Muscle layer of duodenum (tissue), 2 donors: Measurements from ENCODE around the gene GBF1.
A peak's percentile ranks its signal among the peaks of the same experiment; 100 is the strongest.
"Not testable (repeated sequence)": the region's sequence is repeated elsewhere in the genome, so short reads cannot be mapped to it uniquely, and the experiment has no call there.

ENCODE experiments used
- H3K27ac ChIP-seq: one replicate; pipeline ENCODE4 v1.7.0; 2013; ENCODE audit warnings: mild to moderate bottlenecking, low read length
- H3K27me3 ChIP-seq: one replicate; pipeline ENCODE4 v1.7.0; 2013; ENCODE audit warnings: low read depth, mild to moderate bottlenecking, control low read depth, low read length
- H3K36me3 ChIP-seq, 2 donors: one replicate each; pipeline ENCODE4 v1.7.0; 2013; ENCODE audit warnings: low read length in 2 of 2, control low read depth in 1 of 2, mild to moderate bottlenecking in 1 of 2; ENCODE audit not compliant: insufficient read depth in 2 of 2, control insufficient read depth in 1 of 2
- H3K4me1 ChIP-seq, 2 donors: one replicate each; pipeline ENCODE4 v1.7.0; 2013; ENCODE audit warnings: low read length in 2 of 2, mild to moderate bottlenecking in 2 of 2, control low read depth in 1 of 2, moderate library complexity in 1 of 2; ENCODE audit not compliant: insufficient read depth in 2 of 2, control insufficient read depth in 1 of 2
- H3K4me3 ChIP-seq, 2 donors: one replicate each; pipeline ENCODE4 v1.7.0; 2013; ENCODE audit warnings: low read length in 2 of 2, low read depth in 1 of 2, mild to moderate bottlenecking in 1 of 2
- H3K9me3 ChIP-seq, 2 donors: one replicate each; pipeline ENCODE4 v1.7.0; 2013; ENCODE audit warnings: low read length in 2 of 2, control low read depth in 1 of 2, mild to moderate bottlenecking in 1 of 2; ENCODE audit not compliant: control insufficient read depth in 1 of 2
- donor health status: healthy.

The GBF1 gene

DNA sequence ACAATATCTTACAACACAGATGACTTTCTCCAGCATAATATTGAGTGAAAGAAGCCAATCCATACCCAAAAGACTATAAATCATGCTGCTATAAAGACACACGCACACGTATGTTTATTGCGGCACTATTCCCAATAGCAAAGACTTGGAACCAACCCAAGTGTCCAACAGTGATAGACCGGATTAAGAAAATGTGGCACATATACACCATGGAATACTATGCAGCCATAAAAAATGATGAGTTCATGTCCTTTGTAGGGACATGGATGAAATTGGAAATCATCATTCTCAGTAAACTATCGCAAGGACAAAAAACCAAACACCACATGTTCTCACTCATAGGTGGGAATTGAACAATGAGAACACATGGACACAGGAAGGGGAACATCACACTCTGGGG, 63.0 kb downstream of the GBF1 start:
- H3K4me1 ChIP-seq, result peaks cover 14 to 37% of the 10 kb centered on the region in 2 donors
- H3K9me3 ChIP-seq, H3K27me3 ChIP-seq, H3K4me3 ChIP-seq, H3K27ac ChIP-seq, H3K36me3 ChIP-seq: not testable (repeated sequence)

DNA sequence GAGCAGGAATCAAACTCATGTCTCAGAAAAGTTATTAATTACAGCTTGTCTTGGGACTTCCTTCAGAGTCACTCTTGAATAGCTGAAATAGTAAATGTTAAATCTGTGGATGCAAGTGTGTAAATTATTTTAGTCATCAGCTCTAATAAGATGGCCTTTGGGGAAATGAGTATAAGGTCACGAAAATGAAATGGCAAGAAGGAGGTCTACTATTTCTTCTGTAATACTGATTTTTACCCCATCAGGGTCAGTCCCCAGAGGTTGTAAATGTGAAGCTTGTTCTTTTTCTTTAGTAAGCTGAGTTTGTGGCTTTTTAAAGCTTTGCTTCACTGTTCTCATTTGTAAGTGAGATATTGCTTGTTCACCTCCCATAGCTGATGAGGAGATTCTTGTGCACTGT, 63.9 kb downstream of the GBF1 start:
- no peaks in the 10 kb centered on the region for H3K36me3 ChIP-seq
- no peaks in the 10 kb centered on the region for H3K27me3 ChIP-seq
- no peak overlapping the region for H3K27ac ChIP-seq
- H3K9me3 ChIP-seq, result no peaks in the 10 kb centered on the region
- no peak overlapping the region for H3K4me3 ChIP-seq
- H3K4me1 ChIP-seq, result peaks cover 14 to 42% of the 10 kb centered on the region in 2 donors

DNA sequence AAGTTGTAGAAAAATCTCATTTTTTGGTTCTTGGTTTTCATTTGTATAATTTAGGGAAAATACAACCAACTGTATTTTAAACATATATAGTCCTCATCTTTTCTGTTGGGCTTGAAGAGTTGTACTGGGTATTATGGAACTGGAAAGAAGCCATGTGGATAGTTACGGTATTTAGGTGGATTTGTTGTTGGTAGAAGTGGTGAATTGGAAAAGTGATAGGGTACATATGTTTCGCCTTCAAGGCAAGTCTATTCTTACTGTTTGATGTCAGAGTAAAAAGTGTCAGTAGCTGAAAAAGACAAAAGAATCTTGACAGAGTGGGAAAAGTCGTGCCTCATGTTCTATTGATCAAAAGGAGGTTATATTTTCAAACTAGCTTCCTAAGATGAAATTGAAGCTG, 64.6 kb downstream of the GBF1 start:
- no peaks in the 10 kb centered on the region for H3K9me3 ChIP-seq
- H3K4me3 ChIP-seq, result no peak overlapping the region
- H3K27ac ChIP-seq, result peak overlapping the region; percentile 13
- H3K4me1 ChIP-seq, result peaks cover 14 to 42% of the 10 kb centered on the region in 2 donors
- no peaks in the 10 kb centered on the region for H3K27me3 ChIP-seq
- H3K36me3 ChIP-seq, result no peaks in the 10 kb centered on the region

DNA sequence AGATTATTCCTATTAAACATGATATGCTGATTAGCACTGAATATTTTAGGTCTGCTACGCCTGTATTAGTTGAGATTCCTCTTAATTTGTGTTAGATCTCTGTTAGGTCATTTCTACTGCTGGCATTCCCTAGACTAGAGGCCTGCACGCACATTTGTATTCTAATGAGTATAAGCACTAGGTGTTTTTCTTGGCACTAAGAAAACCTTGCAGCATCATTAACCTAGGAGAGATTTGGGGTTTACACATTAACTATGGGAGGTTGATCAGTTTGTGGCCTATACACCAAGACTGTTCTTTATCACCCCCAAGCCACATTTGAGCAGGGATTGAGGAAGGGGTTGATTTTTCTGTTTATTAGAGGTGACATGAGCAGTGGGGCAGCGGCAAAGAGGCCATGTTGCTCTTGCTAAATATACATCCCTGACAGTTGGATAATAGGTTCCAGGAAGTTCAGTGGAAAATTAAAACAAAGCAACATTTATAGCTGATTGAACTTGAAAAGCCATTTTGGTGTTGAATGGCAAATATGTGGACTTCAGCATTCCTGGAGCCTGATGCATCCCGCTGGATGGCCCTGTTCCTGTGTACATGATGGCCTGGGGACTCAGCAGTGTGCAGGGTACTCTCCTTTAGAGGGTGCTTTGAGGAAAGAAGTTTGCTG, 65.2 kb downstream of the GBF1 start:
- Histone ChIP-seq H3K27ac (peak overlapping the region; percentile 13), H3K4me3 (no peak overlapping the region), H3K9me3 (no peaks in the 10 kb centered on the region), H3K36me3 (peaks cover 0 to 1% of the 10 kb centered on the region in 2 donors), H3K4me1 (peaks cover 14 to 42% of the 10 kb centered on the region in 2 donors), H3K27me3 (no peaks in the 10 kb centered on the region)

DNA sequence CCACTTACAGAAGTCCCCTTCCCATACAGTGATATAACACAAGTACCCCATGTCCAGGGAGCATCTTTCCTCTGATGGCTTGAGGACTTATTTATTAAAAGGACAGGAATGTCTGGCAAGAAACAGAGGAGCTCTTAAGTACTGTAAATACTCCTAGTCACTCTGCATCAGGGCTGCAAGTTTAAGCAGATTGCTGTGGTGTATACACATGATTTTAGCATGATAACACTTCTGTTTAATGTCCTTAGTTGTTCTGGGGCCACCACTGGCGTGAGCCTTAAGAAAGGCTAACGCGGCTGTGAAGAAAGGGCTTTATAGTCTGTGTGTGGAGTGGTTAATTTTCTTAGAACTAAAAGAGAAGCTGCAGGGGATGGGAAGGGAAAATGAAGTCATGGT, 65.7 kb downstream of the GBF1 start:
- peaks cover 0 to 4% of the 10 kb centered on the region in 2 donors for H3K36me3 ChIP-seq
- H3K4me3 ChIP-seq, result no peak overlapping the region
- H3K4me1 ChIP-seq, result peaks cover 14 to 42% of the 10 kb centered on the region in 2 donors
- no peaks in the 10 kb centered on the region for H3K27me3 ChIP-seq
- no peaks in the 10 kb centered on the region for H3K9me3 ChIP-seq
- peak overlapping the region; percentile 13 for H3K27ac ChIP-seq

DNA sequence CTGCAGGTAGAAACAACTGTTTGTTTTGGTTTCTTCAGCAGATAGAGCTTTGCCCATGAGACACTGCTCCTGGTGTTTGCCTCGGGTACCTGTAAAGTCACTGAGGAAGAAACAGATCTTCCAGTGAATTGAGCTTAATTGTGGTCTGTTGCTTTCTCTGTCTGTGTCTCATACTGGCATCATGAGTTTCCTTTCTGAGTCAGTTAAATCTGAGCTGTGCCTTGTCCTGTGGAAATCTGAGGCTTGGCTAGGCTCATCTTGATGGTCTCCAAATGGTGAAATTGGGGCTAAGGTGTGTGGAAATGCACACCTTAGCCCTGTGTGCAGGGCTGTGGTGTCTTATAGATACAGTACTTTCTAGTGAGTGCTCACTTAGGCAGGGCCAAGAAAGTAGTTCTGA, 67.4 kb downstream of the GBF1 start:
- Histone ChIP-seq H3K9me3 (no peaks in the 10 kb centered on the region), H3K27ac (no peak overlapping the region), H3K4me3 (no peak overlapping the region), H3K27me3 (no peaks in the 10 kb centered on the region), H3K4me1 (peaks cover 14 to 37% of the 10 kb centered on the region in 2 donors), H3K36me3 (peaks cover 0 to 4% of the 10 kb centered on the region in 2 donors)

DNA sequence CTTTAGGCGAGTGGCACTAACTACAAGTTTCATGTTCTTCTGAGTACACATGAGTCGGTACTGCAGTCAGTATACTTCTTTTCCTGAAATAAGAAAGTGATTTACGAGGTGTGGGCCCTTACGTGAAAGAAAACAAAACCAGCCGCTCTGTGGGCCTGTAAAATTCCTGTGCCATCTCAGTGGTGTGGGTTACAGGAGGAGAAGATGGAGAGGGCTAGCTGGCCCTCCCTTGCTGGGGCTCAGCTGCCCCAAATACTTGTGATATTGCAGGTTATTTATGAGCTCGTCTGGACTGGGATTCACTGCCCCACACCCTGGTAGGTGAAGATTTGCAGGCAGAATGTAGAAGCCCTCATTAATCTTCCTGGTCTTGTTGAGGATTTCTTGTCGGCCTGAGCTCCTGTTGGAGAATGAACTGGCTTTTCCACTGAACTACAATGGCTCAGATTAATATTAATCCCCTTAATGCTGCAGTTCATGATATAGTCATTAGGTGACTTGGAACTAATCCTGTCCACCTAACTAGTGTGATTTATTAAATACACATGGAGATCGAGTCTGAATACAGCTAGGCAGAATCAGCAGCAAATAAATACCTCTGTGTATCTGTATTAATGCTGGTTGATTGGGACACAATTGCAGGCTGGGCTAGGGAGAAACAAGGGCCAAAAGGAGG, 68.0 kb downstream of the GBF1 start:
- Histone ChIP-seq H3K9me3 (no peaks in the 10 kb centered on the region), H3K27me3 (no peaks in the 10 kb centered on the region), H3K4me3 (no peak overlapping the region), H3K27ac (no peak overlapping the region), H3K36me3 (peaks cover 0 to 4% of the 10 kb centered on the region in 2 donors), H3K4me1 (peaks cover 14 to 37% of the 10 kb centered on the region in 2 donors)

DNA sequence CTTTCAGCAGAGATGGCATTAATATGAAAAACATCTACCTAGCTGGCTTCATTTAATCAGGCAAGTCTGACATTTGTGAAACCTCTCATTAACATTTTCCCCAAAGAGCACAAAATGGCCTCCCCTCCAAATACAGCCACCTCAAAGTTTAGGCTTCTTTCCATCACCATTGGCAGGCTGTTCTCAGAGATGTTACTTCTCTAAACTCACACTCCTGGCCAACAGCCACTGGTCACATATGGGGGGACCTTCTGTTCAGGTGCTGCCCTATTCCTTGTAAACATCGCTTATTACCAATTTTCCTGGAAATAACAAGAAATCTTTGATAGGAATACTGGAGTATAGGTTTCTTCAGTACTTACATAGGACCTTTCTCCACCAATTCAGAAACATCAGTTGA, 69.5 kb downstream of the GBF1 start:
- no peak overlapping the region for H3K4me3 ChIP-seq
- H3K9me3 ChIP-seq, result no peaks in the 10 kb centered on the region
- H3K27me3 ChIP-seq, result no peaks in the 10 kb centered on the region
- H3K4me1 ChIP-seq, result peaks cover 14 to 37% of the 10 kb centered on the region in 2 donors
- H3K27ac ChIP-seq, result no peak overlapping the region
- H3K36me3 ChIP-seq, result peaks cover 0 to 4% of the 10 kb centered on the region in 2 donors

DNA sequence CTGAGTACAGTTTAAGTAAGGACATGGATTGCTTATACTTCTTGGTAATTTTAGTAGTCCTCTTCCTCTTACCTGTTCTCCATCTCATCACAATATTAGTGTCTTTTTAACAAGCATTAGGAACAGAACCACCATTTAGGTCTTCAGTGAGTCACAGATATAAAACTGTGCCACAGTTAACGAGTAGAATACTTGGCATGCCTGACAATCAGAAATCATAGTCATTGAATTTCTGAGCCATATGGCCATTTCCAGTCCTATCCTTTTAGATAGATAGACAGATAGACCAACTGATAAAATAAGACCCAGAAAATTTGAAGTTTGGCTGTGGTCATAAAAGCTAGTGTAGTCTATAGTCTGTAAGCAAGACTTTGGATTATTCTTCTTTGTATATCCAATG, 71.1 kb downstream of the GBF1 start:
- no peaks in the 10 kb centered on the region for H3K27me3 ChIP-seq
- peaks cover 9 to 24% of the 10 kb centered on the region in 2 donors for H3K4me1 ChIP-seq
- H3K9me3 ChIP-seq, result no peaks in the 10 kb centered on the region
- no peak overlapping the region for H3K27ac ChIP-seq
- H3K4me3 ChIP-seq, result no peak overlapping the region
- H3K36me3 ChIP-seq, result peaks cover 0 to 4% of the 10 kb centered on the region in 2 donors

DNA sequence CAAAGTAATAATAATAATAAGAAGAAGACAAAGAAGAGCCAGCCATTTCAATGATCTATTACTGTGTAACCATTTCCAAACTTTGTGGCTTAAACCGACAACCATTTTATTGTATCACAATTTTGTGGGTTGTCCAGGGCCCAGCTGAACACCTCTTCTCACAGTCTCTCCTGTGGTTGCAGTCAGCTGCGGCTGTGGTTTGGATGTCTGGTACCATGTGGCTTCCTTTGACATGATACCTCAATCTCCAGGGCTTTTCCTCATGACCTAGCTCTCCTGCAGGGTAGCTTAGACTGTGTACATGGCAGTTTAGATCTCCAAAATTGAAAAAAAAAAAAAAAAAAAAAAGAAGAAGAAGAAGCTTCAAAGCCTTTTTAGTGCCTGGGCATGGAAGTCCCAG, 77.6 kb downstream of the GBF1 start:
- H3K4me3 ChIP-seq, result no peak overlapping the region
- peaks cover 6 to 22% of the 10 kb centered on the region in 2 donors for H3K4me1 ChIP-seq
- H3K27ac ChIP-seq, result no peak overlapping the region

DNA sequence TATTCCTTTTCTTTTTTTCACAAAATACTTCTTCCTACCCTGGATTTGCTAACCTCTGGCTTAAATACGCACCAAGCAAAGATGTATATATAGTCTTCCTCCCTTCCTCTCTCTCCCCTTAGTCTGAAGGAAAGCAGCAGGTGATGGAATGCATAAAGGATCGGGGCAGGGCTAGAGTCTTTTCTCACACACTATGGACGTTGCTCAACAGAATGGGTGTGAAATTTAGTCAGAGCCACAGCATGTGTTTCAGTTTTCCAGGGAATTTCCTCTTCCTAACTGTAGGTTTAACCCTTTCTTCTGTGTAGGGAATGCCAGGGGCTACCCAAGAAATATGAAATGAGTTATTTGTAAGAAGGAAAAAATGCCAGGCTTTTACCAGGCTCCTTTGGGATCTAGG, 78.7 kb downstream of the GBF1 start:
- Histone ChIP-seq H3K27me3 (no peaks in the 10 kb centered on the region), H3K36me3 (no peaks in the 10 kb centered on the region), H3K4me1 (peaks cover 6 to 25% of the 10 kb centered on the region in 2 donors), H3K4me3 (no peak overlapping the region), H3K27ac (no peak overlapping the region), H3K9me3 (no peaks in the 10 kb centered on the region)

More for the DNA sequence above, 77.6 kb downstream of the GBF1 start:
- no peaks in the 10 kb centered on the region for H3K36me3 ChIP-seq
- no peaks in the 10 kb centered on the region for H3K27me3 ChIP-seq
- H3K9me3 ChIP-seq, result no peaks in the 10 kb centered on the region
